ENCODE results near the gene SRC.
A peak's percentile ranks its signal among the peaks of the same experiment; 100 is the strongest.

Gene SRC

GRCh38 chr20:37397954-37398749 is 52.2 kb downstream of the SRC start:
- Histone ChIP-seq H3K9ac (ENCODE audit: low read depth, low read length) (no peak overlapping the region), H3K27me3 (ENCODE audit: control insufficient read depth, insufficient read depth, low read length) (no peaks in the 10 kb centered on the region), H3K9me3 (replicated peaks; ENCODE audit: low read length) (no peaks in the 10 kb centered on the region), H3K4me1 (ENCODE audit: control insufficient read depth, insufficient read depth, low read length) (peaks cover 20% of the 10 kb centered on the region), H3K4me3 (ENCODE audit: low read length) (no peak overlapping the region), H3K4me2 (ENCODE audit: low read length) (no peak overlapping the region), H3K36me3 (ENCODE audit: insufficient read depth, low read length) (peaks cover 41% of the 10 kb centered on the region)

- Histone ChIP-seq H3K4me1 (ENCODE audit: control insufficient read depth, insufficient read depth, low read length) (peaks cover 20% of the 10 kb centered on the region), H3K9ac (ENCODE audit: low read depth, low read length) (no peak overlapping the region), H3K9me3 (replicated peaks; ENCODE audit: low read length) (no peaks in the 10 kb centered on the region), H3K4me3 (ENCODE audit: low read length) (no peak overlapping the region), H3K36me3 (ENCODE audit: insufficient read depth, low read length) (peaks cover 41% of the 10 kb centered on the region), H3K27me3 (ENCODE audit: control insufficient read depth, insufficient read depth, low read length) (no peaks in the 10 kb centered on the region), H3K4me2 (ENCODE audit: low read length) (no peak overlapping the region)
Measured at GRCh38 chr20:37398750-37399621, 53.0 kb downstream of the SRC start.

- H3K27me3 ChIP-seq (ENCODE audit: control insufficient read depth, insufficient read depth, low read length), result no peaks in the 10 kb centered on the region
- no peaks in the 10 kb centered on the region for H3K9me3 ChIP-seq (replicated peaks; ENCODE audit: low read length)
- H3K4me3 ChIP-seq (ENCODE audit: low read length), result no peak overlapping the region
- peaks cover 18% of the 10 kb centered on the region for H3K4me1 ChIP-seq (ENCODE audit: control insufficient read depth, insufficient read depth, low read length)
- H3K4me2 ChIP-seq (ENCODE audit: low read length), result no peak overlapping the region
- H3K36me3 ChIP-seq (ENCODE audit: insufficient read depth, low read length), result peaks cover 41% of the 10 kb centered on the region
- no peak overlapping the region for H3K9ac ChIP-seq (ENCODE audit: low read depth, low read length)
Measured at GRCh38 chr20:37401282-37401929, 55.5 kb downstream of the SRC start.

- H3K9me3 ChIP-seq (replicated peaks; ENCODE audit: low read length), result no peaks in the 10 kb centered on the region
- no peak overlapping the region for H3K4me3 ChIP-seq (ENCODE audit: low read length)
- H3K4me1 ChIP-seq (ENCODE audit: control insufficient read depth, insufficient read depth, low read length), result peaks cover 15% of the 10 kb centered on the region
- no peaks in the 10 kb centered on the region for H3K27me3 ChIP-seq (ENCODE audit: control insufficient read depth, insufficient read depth, low read length)
- no peak overlapping the region for H3K9ac ChIP-seq (ENCODE audit: low read depth, low read length)
- H3K4me2 ChIP-seq (ENCODE audit: low read length), result no peak overlapping the region
- H3K36me3 ChIP-seq (ENCODE audit: insufficient read depth, low read length), result peaks cover 35% of the 10 kb centered on the region
Measured at GRCh38 chr20:37401930-37402675, 56.2 kb downstream of the SRC start.

GRCh38 chr20:37403107-37404033 is 57.4 kb downstream of the SRC start:
- H3K4me1 ChIP-seq (ENCODE audit: control insufficient read depth, insufficient read depth, low read length), result peaks cover 9% of the 10 kb centered on the region
- H3K4me2 ChIP-seq (ENCODE audit: low read length), result no peak overlapping the region
- H3K9me3 ChIP-seq (replicated peaks; ENCODE audit: low read length), result no peaks in the 10 kb centered on the region
- H3K9ac ChIP-seq (ENCODE audit: low read depth, low read length), result no peak overlapping the region
- H3K27me3 ChIP-seq (ENCODE audit: control insufficient read depth, insufficient read depth, low read length), result peaks cover 8% of the 10 kb centered on the region
- peaks cover 29% of the 10 kb centered on the region for H3K36me3 ChIP-seq (ENCODE audit: insufficient read depth, low read length)
- no peak overlapping the region for H3K4me3 ChIP-seq (ENCODE audit: low read length)

GRCh38 chr20:37404461-37404890 is 58.5 kb downstream of the SRC start:
- Histone ChIP-seq H3K9ac (ENCODE audit: low read depth, low read length) (no peak overlapping the region), H3K4me3 (ENCODE audit: low read length) (no peak overlapping the region), H3K27me3 (ENCODE audit: control insufficient read depth, insufficient read depth, low read length) (peaks cover 19% of the 10 kb centered on the region), H3K36me3 (ENCODE audit: insufficient read depth, low read length) (peaks cover 22% of the 10 kb centered on the region), H3K4me1 (ENCODE audit: control insufficient read depth, insufficient read depth, low read length) (peaks cover 9% of the 10 kb centered on the region), H3K9me3 (replicated peaks; ENCODE audit: low read length) (no peaks in the 10 kb centered on the region), H3K4me2 (ENCODE audit: low read length) (no peak overlapping the region)

GRCh38 chr20:37405351-37405897 is 59.5 kb downstream of the SRC start:
- Histone ChIP-seq H3K27me3 (ENCODE audit: control insufficient read depth, insufficient read depth, low read length) (peaks cover 26% of the 10 kb centered on the region), H3K4me1 (ENCODE audit: control insufficient read depth, insufficient read depth, low read length) (peaks cover 9% of the 10 kb centered on the region), H3K36me3 (ENCODE audit: insufficient read depth, low read length) (peaks cover 17% of the 10 kb centered on the region), H3K4me3 (ENCODE audit: low read length) (no peak overlapping the region), H3K4me2 (ENCODE audit: low read length) (no peak overlapping the region), H3K9me3 (replicated peaks; ENCODE audit: low read length) (no peaks in the 10 kb centered on the region), H3K9ac (ENCODE audit: low read depth, low read length) (no peak overlapping the region)

GRCh38 chr20:37406010-37406998 is 60.4 kb downstream of the SRC start:
- Histone ChIP-seq H3K27me3 (ENCODE audit: control insufficient read depth, insufficient read depth, low read length) (peaks cover 32% of the 10 kb centered on the region), H3K4me1 (ENCODE audit: control insufficient read depth, insufficient read depth, low read length) (peaks cover 11% of the 10 kb centered on the region), H3K36me3 (ENCODE audit: insufficient read depth, low read length) (peaks cover 14% of the 10 kb centered on the region), H3K4me2 (ENCODE audit: low read length) (peak overlapping the region; percentile 82), H3K9me3 (replicated peaks; ENCODE audit: low read length) (no peaks in the 10 kb centered on the region), H3K4me3 (ENCODE audit: low read length) (peak overlapping the region; percentile 64), H3K9ac (ENCODE audit: low read depth, low read length) (peak overlapping the region; percentile 21)

- Histone ChIP-seq H3K9ac (ENCODE audit: low read depth, low read length) (peak overlapping the region; percentile 21), H3K36me3 (ENCODE audit: insufficient read depth, low read length) (peaks cover 6% of the 10 kb centered on the region), H3K4me3 (ENCODE audit: low read length) (peak overlapping the region; percentile 64), H3K9me3 (replicated peaks; ENCODE audit: low read length) (no peaks in the 10 kb centered on the region), H3K4me2 (ENCODE audit: low read length) (peak overlapping the region; percentile 82), H3K27me3 (ENCODE audit: control insufficient read depth, insufficient read depth, low read length) (peaks cover 34% of the 10 kb centered on the region), H3K4me1 (ENCODE audit: control insufficient read depth, insufficient read depth, low read length) (peaks cover 16% of the 10 kb centered on the region)
Measured at GRCh38 chr20:37407019-37407566, 61.2 kb downstream of the SRC start.

All from skeletal muscle satellite cell (primary cell).